Activated T-cell treated with anti-CD3 and anti-CD28 coated beads, Interleukin-2, amount 50 U/mL, for 4 hours (primary cell): ENCODE measurements around the gene NF2. TPM values are rescaled to one million over a fixed set of nuclear protein-coding genes. Genes with fewer than 3 reads are reported as not detected.

Experiments
- ATAC-seq, 2 donors: fragments of 200-7000 bp; cut with Tn5 transposase; one replicate each; pipeline ENCODE4 v1.10.0; 2021
- DNase-seq: peaks from one replicate; pipeline ENCODE4 v3.0.0-alpha.2; 2020
- H3K27me3 Mint-ChIP-seq: one replicate; pipeline ENCODE4 v1.8.0; 2021; ENCODE audit warnings: low read depth, mixed read lengths
- H3K36me3 Mint-ChIP-seq: one replicate; pipeline ENCODE4 v1.8.0; 2022; ENCODE audit warnings: mixed read lengths; ENCODE audit not compliant: insufficient read depth
- H3K4me1 Mint-ChIP-seq: one replicate; pipeline ENCODE4 v1.8.0; 2021; ENCODE audit warnings: low read depth, mixed read lengths
- H3K4me3 Mint-ChIP-seq: one replicate; pipeline ENCODE4 v1.8.0; 2021; ENCODE audit warnings: mild to moderate bottlenecking, moderate library complexity, mixed read lengths
- H3K9me3 Mint-ChIP-seq: one replicate; pipeline ENCODE4 v1.8.0; 2021; ENCODE audit warnings: mixed read lengths
- total RNA-seq, 3 donors: library from RNA; stranded (reverse); gene quantifications; one replicate each; pipeline ENCODE4 v1.2.1, GENCODE V29; 2021

NF2 gene
- total RNA-seq, 3 donors from 2014 or later = 65.4 to 70.2 (median 66.0) TPM

DNA sequence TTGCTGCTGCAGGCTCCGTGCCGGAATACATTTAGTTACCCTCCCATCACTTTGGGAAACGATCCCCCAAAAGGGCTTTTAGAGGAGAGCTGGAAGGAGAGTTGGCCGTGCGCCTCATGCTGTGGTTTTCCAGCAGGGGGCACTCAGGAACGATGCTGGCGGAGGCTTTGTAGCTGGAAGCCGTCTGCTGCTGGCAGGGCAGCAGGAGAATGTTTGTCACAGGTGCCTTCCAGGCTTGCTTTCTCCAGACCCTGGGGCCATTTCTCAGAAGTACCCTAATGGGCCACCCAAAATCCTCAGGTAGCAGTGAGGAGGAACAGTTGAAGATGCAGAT, 86.4 kb downstream of the NF2 start:
- ATAC-seq = no peak

DNA sequence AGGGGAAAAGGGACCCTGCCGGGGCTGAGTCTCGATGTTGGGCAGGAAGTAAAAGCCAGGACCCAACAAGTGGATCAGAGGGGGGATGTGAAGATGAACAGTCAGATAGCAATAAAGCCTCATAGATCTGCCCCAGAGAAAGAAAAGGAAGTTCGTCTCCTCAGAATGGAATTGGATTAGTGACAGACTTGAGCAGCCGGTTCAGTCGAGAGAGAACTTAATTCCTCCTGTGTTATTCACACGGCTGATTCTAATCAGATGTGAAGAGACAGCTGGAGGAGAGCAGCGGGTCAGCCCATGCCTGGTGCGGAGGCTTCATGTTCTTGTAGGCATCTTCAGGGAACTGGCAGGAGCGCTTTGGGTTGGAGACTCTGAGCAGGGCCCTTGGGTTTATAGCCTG, 87.0 kb downstream of the NF2 start:
- Mint-ChIP-seq H3K4me3 (no peak overlapping the region), H3K9me3 (no peaks in the 10 kb centered on the region), H3K27me3 (no peaks in the 10 kb centered on the region), H3K4me1 (peaks cover 15% of the 10 kb centered on the region), H3K36me3 (peaks cover 19% of the 10 kb centered on the region)
- ATAC-seq (no peak), DNase-seq (no peak)

More for the DNA sequence above, 86.4 kb downstream of the NF2 start:
- H3K36me3 Mint-ChIP-seq = peaks cover 16% of the 10 kb centered on the region
- H3K27me3 Mint-ChIP-seq = no peaks in the 10 kb centered on the region
- peak; percentile 25 for DNase-seq
- H3K4me1 Mint-ChIP-seq = peaks cover 15% of the 10 kb centered on the region
- no peak overlapping the region for H3K4me3 Mint-ChIP-seq
- no peaks in the 10 kb centered on the region for H3K9me3 Mint-ChIP-seq

DNA sequence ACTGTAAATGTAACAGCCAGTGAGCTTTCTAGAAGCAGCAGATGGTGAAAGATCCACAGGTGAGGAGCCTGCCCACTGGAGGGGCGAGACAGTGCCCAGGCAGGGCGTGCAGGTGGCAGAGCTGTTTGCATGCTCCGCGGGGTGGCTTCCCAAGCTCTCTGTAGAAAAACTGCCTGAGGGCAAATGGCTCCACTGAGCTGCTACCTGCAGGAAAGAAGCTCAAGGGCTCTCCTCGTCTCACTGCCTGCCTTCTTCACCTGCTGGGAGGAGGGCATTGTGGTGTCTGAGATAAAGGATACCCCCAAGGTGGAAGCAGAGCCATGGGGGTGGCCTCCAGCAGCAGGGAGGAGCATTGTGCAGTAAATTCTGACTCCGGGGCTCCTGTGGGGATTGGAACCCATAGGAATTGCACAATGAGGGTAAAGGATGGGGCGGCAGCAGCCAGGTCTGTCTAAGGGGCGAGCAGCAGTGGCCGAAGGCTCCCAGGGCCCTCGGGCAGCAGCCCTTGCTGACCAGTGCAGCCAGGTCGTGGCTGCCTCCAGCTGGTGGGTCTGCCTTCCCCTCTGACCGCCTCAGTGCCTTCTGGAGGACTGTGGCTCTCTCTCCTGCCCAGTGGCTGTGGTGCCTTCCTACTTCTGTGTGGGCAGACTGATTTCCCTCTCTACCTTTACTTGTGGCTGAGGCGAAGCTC, 88.3 kb downstream of the NF2 start:
- Mint-ChIP-seq H3K4me3 (no peak overlapping the region), H3K4me1 (peaks cover 15% of the 10 kb centered on the region), H3K9me3 (no peaks in the 10 kb centered on the region), H3K27me3 (no peaks in the 10 kb centered on the region), H3K36me3 (peaks cover 19% of the 10 kb centered on the region)
- no peak for ATAC-seq
- DNase-seq = no peak

DNA sequence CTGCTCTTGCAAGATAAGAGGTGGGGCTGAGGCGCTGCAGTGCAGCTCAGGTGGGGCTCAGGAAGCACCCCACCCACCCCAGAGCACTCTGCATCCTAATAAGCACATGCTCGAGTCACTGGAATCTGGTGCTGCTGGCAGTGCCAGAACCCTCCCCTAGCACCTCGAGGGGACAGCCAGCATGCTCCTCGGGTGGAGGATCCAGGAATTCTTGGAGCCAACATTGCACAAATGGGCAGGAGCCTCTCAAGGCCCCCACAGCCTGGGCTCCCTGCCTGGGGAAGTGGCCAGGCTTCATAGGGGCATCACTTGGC, 88.9 kb downstream of the NF2 start:
- H3K36me3 Mint-ChIP-seq = peaks cover 14% of the 10 kb centered on the region
- DNase-seq (no peak), ATAC-seq (no peak)
- H3K4me3 Mint-ChIP-seq = no peak overlapping the region
- no peaks in the 10 kb centered on the region for H3K9me3 Mint-ChIP-seq
- H3K27me3 Mint-ChIP-seq = no peaks in the 10 kb centered on the region
- peaks cover 15% of the 10 kb centered on the region for H3K4me1 Mint-ChIP-seq

DNA sequence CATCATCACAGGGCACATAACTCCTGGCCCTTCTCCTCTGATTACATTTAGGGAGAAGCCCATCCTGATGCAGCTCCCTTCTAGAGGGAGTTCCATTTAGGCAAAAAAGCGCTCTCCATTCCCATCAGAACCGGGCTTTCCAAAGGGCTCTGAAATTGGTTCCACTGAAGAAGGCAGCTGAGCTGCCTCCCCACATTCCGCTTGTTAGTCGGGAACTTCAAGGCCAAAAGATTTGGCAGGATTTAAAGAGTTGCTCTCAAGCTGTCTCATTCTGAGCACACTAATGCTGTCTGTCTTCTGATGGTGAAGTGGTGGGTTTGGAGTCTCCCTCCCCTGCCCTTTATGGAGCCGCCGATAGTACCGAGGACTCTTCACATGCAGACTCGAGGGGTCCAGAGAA, 89.7 kb downstream of the NF2 start:
- Mint-ChIP-seq H3K27me3 (no peaks in the 10 kb centered on the region), H3K4me3 (no peak overlapping the region), H3K9me3 (no peaks in the 10 kb centered on the region), H3K4me1 (peaks cover 15% of the 10 kb centered on the region), H3K36me3 (peaks cover 14% of the 10 kb centered on the region)
- DNase-seq (no peak), ATAC-seq (no peak)

DNA sequence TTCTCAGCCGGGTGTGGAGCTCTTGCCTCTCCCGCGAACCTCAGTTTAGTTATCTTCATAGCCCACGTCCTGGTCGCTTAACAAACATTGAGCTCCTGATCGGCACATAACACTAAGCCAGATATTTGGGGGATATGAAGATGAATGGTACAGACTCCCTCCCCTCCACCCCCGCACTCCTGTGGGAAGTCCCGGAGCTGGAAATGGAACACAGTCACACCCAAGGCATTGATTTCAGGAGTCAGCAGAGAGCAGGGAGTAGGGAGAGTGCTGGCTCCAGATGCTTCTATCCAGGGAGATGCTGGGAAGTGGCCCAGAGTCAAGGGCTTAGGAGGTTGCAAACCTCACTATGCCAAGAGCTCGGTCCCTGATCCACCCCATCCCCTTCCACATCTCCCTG, 90.2 kb downstream of the NF2 start:
- Mint-ChIP-seq H3K4me1 (peaks cover 15% of the 10 kb centered on the region), H3K27me3 (no peaks in the 10 kb centered on the region), H3K9me3 (no peaks in the 10 kb centered on the region), H3K4me3 (no peak overlapping the region), H3K36me3 (peaks cover 16% of the 10 kb centered on the region)
- no peak for DNase-seq
- no peak for ATAC-seq

- H3K9me3 Mint-ChIP-seq = no peaks in the 10 kb centered on the region
- H3K4me1 Mint-ChIP-seq = peaks cover 14% of the 10 kb centered on the region
- peaks cover 16% of the 10 kb centered on the region for H3K36me3 Mint-ChIP-seq
- DNase-seq = no peak
- no peak overlapping the region for H3K4me3 Mint-ChIP-seq
- ATAC-seq = no peak
- no peaks in the 10 kb centered on the region for H3K27me3 Mint-ChIP-seq
These were observed 91.9 kb downstream of the NF2 start for GRCh38 chr22:29695129-29695926.

DNA sequence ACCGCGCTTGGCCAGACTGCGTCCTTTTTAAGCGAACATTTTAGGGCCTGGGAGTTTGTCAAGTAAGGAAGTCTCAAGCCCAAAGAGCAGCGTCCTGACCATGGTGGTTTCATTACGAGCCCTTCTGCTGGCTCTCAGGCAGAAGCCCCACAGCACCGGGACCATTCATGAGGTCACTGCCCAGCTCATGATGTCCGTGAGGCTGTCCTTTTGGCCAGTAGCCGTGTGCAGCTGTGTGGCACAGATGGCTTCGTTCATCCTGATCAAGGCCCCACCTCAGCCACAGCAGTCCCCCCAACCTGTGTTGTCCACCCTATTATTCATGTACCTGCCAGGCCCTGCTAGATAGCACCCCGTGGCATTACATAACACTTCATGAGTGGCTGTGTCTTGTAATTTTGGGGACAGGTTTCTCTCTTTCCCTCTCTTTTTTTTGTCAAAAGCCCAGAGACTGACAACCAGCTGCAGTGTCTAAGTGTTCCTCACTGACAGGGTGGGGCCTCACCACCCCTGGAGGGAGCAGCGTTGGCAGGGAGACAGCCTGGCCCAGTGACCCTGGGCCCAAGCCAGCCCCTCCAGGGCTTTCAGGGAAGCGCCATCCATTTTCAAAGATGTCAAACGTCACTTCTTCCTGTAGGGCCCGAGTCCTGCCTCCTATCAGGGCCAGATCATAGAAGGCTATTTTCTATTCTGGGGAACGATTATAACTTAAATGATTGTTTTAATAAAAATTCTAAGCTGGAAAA, 94.6 kb downstream of the NF2 start:
- Mint-ChIP-seq H3K9me3 (no peaks in the 10 kb centered on the region), H3K4me1 (peaks cover 22% of the 10 kb centered on the region), H3K4me3 (no peak overlapping the region), H3K36me3 (peaks cover 11% of the 10 kb centered on the region), H3K27me3 (no peaks in the 10 kb centered on the region)
- DNase-seq (no peak), ATAC-seq (no peak)

DNA sequence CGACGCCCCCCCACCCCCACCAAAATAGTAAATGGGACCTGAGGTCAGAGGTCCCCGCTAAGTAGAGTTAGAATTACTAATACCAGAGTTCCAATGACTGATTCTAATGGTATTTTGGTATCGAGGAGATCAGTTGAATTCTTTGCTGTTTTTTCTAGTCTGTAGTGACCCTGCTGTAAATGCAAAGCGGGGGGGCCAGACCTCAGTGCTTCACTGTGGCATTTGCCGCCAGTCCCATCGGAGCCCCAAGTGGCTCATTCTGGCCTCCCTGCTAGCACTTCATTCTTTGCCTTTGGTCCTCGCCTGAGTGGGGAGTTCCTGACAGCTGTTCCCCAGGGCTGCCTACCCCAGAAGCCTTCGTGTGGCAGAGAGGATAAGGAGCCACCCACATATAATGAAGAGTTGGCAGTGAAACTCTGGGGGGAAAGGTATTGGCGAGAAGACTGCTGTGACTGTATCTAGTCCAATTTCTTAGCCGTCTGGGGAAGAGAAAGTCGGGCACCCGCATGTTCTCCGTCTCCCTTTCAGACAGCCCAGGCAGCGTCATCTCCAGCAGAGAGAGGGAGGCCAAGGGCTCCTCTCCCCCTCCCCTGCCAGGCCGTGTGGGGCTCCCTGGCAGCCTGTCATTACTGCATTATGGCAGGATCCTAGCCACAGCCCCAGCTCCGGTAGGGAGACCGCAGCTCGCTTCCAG, 96.9 kb downstream of the NF2 start:
- H3K36me3 Mint-ChIP-seq = peaks cover 5% of the 10 kb centered on the region
- DNase-seq (no peak), ATAC-seq (no peak)
- peaks cover 23% of the 10 kb centered on the region for H3K4me1 Mint-ChIP-seq
- H3K27me3 Mint-ChIP-seq = peaks cover 3% of the 10 kb centered on the region
- no peak overlapping the region for H3K4me3 Mint-ChIP-seq
- no peaks in the 10 kb centered on the region for H3K9me3 Mint-ChIP-seq

GRCh38 chr22:29700900-29701154, 97.4 kb downstream of the NF2 start:
- ATAC-seq = no peak
- H3K9me3 Mint-ChIP-seq = no peaks in the 10 kb centered on the region
- peaks cover 3% of the 10 kb centered on the region for H3K27me3 Mint-ChIP-seq
- H3K4me3 Mint-ChIP-seq = no peak overlapping the region
- H3K4me1 Mint-ChIP-seq = peaks cover 23% of the 10 kb centered on the region
- no peak for DNase-seq
- H3K36me3 Mint-ChIP-seq = peaks cover 5% of the 10 kb centered on the region

- Mint-ChIP-seq H3K9me3 (no peaks in the 10 kb centered on the region), H3K4me1 (peaks cover 23% of the 10 kb centered on the region), H3K36me3 (peaks cover 4% of the 10 kb centered on the region), H3K4me3 (no peak overlapping the region), H3K27me3 (peaks cover 3% of the 10 kb centered on the region)
- DNase-seq (no peak), ATAC-seq (peak; percentile 50 to 57)
These were observed 97.9 kb downstream of the NF2 start for GRCh38 chr22:29701155-29701999.

- ATAC-seq (no peak), DNase-seq (no peak)
- H3K27me3 Mint-ChIP-seq = peaks cover 3% of the 10 kb centered on the region
- H3K4me1 Mint-ChIP-seq = peaks cover 23% of the 10 kb centered on the region
- no peaks in the 10 kb centered on the region for H3K9me3 Mint-ChIP-seq
- no peak overlapping the region for H3K4me3 Mint-ChIP-seq
- peaks cover 2% of the 10 kb centered on the region for H3K36me3 Mint-ChIP-seq
These were observed 98.8 kb downstream of the NF2 start for GRCh38 chr22:29702000-29702930.

DNA sequence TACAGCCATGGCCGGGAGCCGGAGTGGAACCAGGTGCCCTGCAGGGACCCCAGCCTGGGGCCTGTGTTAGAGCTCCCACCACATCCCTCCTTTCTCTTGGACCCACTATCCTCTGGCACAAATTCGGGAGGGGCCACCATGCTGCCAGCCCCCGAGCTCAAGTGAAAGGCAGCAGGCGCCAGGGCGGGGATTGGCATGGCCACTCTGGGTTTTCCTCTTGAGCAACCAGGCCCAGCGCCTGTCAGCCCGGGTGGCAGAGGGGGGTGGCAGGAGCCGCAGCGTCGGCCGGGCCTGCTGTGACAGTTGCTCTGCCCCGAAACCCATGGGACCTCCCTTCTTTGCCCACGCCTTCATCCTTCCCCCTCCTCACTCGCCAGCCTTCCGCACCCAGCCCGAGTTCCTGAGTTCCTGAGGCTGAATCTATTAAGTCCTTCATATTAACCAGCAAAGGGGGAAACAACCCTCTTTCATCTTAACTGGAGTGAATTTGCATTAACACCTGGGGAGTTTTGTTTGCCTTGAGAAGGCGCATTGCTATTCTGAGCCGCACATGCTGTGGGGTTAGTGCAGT, 99.6 kb downstream of the NF2 start:
- Mint-ChIP-seq H3K4me3 (no peak overlapping the region), H3K4me1 (peaks cover 23% of the 10 kb centered on the region), H3K9me3 (no peaks in the 10 kb centered on the region), H3K27me3 (peaks cover 3% of the 10 kb centered on the region), H3K36me3 (peaks cover 2% of the 10 kb centered on the region)
- ATAC-seq (no peak), DNase-seq (no peak)
